ENCODE results near the gene ZNF469. TPM values are rescaled to one million over a fixed set of nuclear protein-coding genes. Genes with fewer than 3 reads are reported as not detected.

ZNF469 gene
- total RNA-seq, 1 experiment from 2014 or later: 3.2 TPM

DNA sequence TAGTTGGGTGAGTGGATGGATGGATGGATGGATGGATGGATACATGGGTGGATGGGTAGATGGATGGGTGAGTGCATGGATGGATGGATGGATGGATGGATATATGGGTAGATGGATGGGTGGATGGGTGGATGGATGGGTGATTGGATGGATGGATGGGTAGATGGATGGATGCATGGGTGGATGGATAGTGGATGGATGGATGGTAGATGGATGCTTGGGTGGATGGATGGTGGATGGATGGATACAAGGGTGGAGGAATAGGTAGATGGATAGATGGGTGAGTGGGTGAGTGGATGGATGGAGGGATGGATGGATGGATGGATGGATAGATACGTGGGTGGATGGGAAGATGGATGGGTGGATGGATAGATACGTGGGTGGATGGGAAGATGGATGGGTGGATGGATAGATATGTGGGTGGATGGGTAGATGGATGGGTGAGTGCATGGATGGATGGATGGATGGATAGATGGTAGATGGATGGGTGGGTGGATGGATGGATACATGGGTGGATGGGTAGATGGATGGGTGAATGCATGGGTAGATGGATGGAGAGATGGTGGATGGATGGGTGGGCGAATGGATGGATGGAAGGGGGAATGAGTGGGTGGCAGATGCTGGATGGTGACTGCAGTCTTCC lies 19.0 kb downstream of the ZNF469 start:
- H3K27me3 Mint-ChIP-seq (ENCODE audit: low read depth): no peaks in the 10 kb centered on the region
- ChIA-PET CTCF (no interaction called here), POLR2A (no interaction called here)
- no peak overlapping the region for H3K27ac Mint-ChIP-seq
- ATAC-seq: no peak
- 0 out of 2 replicates have a peak, but pooled peaks cover 3% of the 10 kb centered on the region for H3K36me3 Mint-ChIP-seq
- H3K4me3 Mint-ChIP-seq: no peak overlapping the region
- peaks cover 27% of the 10 kb centered on the region for H3K9me3 Mint-ChIP-seq
- no peak for DNase-seq (ENCODE audit: low spot score)
- TF ChIP-seq, protein P1, sequence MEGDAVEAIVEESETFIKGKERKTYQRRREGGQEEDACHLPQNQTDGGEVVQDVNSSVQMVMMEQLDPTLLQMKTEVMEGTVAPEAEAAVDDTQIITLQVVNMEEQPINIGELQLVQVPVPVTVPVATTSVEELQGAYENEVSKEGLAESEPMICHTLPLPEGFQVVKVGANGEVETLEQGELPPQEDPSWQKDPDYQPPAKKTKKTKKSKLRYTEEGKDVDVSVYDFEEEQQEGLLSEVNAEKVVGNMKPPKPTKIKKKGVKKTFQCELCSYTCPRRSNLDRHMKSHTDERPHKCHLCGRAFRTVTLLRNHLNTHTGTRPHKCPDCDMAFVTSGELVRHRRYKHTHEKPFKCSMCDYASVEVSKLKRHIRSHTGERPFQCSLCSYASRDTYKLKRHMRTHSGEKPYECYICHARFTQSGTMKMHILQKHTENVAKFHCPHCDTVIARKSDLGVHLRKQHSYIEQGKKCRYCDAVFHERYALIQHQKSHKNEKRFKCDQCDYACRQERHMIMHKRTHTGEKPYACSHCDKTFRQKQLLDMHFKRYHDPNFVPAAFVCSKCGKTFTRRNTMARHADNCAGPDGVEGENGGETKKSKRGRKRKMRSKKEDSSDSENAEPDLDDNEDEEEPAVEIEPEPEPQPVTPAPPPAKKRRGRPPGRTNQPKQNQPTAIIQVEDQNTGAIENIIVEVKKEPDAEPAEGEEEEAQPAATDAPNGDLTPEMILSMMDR (IDR thresholded peaks at IDR 0.05): no peak
- TF ChIP-seq, protein P2, sequence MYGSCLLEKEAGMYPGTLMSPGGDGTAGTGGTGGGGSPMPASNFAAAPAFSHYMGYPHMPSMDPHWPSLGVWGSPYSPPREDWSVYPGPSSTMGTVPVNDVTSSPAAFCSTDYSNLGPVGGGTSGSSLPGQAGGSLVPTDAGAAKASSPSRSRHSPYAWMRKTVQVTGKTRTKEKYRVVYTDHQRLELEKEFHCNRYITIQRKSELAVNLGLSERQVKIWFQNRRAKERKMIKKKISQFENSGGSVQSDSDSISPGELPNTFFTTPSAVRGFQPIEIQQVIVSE (CRISPR knock-in tag; IDR thresholded peaks at IDR 0.05; ENCODE audit: borderline replicate concordance): no peak
- no peak for TF ChIP-seq PRRX2 (CRISPR knock-in tag; IDR thresholded peaks at IDR 0.05)
- TF ChIP-seq, protein P3, sequence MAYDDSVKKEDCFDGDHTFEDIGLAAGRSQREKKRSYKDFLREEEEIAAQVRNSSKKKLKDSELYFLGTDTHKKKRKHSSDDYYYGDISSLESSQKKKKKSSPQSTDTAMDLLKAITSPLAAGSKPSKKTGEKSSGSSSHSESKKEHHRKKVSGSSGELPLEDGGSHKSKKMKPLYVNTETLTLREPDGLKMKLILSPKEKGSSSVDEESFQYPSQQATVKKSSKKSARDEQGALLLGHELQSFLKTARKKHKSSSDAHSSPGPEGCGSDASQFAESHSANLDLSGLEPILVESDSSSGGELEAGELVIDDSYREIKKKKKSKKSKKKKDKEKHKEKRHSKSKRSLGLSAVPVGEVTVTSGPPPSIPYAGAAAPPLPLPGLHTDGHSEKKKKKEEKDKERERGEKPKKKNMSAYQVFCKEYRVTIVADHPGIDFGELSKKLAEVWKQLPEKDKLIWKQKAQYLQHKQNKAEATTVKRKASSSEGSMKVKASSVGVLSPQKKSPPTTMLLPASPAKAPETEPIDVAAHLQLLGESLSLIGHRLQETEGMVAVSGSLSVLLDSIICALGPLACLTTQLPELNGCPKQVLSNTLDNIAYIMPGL (CRISPR knock-in tag; IDR thresholded peaks at IDR 0.05): no peak
- no peak for TF ChIP-seq PREB (CRISPR knock-in tag; IDR thresholded peaks at IDR 0.05; ENCODE audit: borderline replicate concordance)
- TF ChIP-seq, protein P4, sequence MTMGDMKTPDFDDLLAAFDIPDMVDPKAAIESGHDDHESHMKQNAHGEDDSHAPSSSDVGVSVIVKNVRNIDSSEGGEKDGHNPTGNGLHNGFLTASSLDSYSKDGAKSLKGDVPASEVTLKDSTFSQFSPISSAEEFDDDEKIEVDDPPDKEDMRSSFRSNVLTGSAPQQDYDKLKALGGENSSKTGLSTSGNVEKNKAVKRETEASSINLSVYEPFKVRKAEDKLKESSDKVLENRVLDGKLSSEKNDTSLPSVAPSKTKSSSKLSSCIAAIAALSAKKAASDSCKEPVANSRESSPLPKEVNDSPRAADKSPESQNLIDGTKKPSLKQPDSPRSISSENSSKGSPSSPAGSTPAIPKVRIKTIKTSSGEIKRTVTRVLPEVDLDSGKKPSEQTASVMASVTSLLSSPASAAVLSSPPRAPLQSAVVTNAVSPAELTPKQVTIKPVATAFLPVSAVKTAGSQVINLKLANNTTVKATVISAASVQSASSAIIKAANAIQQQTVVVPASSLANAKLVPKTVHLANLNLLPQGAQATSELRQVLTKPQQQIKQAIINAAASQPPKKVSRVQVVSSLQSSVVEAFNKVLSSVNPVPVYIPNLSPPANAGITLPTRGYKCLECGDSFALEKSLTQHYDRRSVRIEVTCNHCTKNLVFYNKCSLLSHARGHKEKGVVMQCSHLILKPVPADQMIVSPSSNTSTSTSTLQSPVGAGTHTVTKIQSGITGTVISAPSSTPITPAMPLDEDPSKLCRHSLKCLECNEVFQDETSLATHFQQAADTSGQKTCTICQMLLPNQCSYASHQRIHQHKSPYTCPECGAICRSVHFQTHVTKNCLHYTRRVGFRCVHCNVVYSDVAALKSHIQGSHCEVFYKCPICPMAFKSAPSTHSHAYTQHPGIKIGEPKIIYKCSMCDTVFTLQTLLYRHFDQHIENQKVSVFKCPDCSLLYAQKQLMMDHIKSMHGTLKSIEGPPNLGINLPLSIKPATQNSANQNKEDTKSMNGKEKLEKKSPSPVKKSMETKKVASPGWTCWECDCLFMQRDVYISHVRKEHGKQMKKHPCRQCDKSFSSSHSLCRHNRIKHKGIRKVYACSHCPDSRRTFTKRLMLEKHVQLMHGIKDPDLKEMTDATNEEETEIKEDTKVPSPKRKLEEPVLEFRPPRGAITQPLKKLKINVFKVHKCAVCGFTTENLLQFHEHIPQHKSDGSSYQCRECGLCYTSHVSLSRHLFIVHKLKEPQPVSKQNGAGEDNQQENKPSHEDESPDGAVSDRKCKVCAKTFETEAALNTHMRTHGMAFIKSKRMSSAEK (CRISPR knock-in tag; IDR thresholded peaks at IDR 0.05; ENCODE audit: borderline replicate concordance): no peak
- H3K4me1 Mint-ChIP-seq: no peaks in the 10 kb centered on the region

DNA sequence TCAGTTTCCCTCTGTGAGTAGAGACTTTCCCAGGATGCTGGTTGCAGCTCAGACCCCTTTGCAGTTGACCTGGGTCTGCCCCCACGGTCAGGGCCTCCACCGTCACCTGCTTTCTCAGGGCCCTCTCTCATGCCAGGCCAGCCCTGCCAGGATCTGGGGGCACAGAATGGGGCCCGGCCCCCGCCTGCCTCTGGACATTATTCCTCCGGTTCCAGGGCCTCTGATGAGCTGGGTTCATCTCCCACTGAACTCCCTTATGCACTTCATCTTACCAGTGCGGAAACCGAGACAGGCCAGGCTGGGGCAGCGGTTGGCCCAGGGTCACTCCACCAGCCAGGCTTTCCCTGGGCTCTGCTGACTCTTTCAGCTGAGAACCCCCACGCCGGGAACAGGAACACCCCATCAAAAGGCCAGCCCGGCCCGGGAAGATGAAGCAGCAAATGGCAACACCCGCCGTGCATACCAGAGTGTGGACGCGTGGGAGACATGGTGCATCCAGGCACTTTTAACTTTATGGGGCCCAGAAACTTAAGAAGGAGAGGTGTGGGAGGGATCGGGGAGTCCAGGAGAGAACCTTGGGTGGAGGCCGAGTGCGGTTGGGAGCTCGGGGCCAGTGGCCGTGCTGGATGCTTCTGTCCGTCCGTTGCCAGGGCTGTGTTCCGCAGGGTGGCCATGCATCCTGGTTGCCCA lies 19.9 kb downstream of the ZNF469 start:
- no peak for ATAC-seq
- Mint-ChIP-seq H3K36me3 (0 out of 2 replicates have a peak, but pooled peaks cover 3% of the 10 kb centered on the region), H3K27ac (no peak overlapping the region), H3K4me1 (no peaks in the 10 kb centered on the region), H3K4me3 (no peak overlapping the region), H3K9me3 (peaks cover 22% of the 10 kb centered on the region), H3K27me3 (ENCODE audit: low read depth) (no peaks in the 10 kb centered on the region)
- DNase-seq (ENCODE audit: low spot score): no peak
- ChIA-PET POLR2A (no interaction called here), CTCF (interaction anchor here (1.3 kb wide), 1 partner anchor 104 kb away, joined by 3 read pairs; no protein-coding TSS in a partner anchor)
- no peak for TF ChIP-seq CBFB (CRISPR knock-in tag; IDR thresholded peaks at IDR 0.05; ENCODE audit: low read depth)
- TF ChIP-seq, protein P1 (IDR thresholded peaks at IDR 0.05): no peak
- TF ChIP-seq, protein P4 (CRISPR knock-in tag; IDR thresholded peaks at IDR 0.05; ENCODE audit: borderline replicate concordance): no peak
- no peak for TF ChIP-seq ZNF138 (CRISPR knock-in tag; conservative IDR thresholded peaks at IDR 0.05)
- TF ChIP-seq SP1 (CRISPR knock-in tag; conservative IDR thresholded peaks at IDR 0.05): no peak
- no peak for TF ChIP-seq NFATC4 (CRISPR knock-in tag; IDR thresholded peaks at IDR 0.05)
- no peak for TF ChIP-seq ZNF263 (CRISPR knock-in tag; IDR thresholded peaks at IDR 0.05; ENCODE audit: low read depth)

Measured in WTC11 (cell line).